ENCODE data around the gene UXS1. TPM values are rescaled to one million over a fixed set of nuclear protein-coding genes. Genes with fewer than 3 reads are reported as not detected.

UXS1 gene
- polyA plus RNA-seq, 3 donors, result 23.4 to 33.8 (median 29.3) TPM

DNA sequence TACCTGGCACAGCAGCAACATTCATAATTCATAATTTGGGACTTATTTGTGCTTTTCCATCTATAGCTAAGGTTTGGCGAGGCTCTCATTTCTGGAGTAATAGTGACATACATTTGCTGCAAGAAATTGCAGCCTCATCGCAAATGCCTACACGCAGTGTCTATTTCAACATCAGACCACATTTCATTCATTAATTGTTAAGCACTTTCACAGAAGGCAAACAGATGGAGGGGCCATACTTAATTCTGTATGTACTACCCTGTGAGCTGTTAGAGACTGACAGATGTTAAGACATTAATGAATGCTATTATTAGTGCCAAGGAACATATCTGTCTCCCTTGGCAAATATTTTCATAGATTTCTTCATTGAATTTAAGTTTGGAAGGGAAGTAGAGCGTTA, 125.7 kb downstream of the UXS1 start:
- Histone ChIP-seq H3K27me3 (ENCODE audit: control insufficient read depth in 2 of 2, insufficient read depth in 2 of 2, low read length in 2 of 2) (peaks cover 23 to 30% of the 10 kb centered on the region in 2 donors), H4K20me1 (ENCODE audit: insufficient read depth, low read length) (no peaks in the 10 kb centered on the region), H3K9me3 (replicated peaks in 1 of 2; ENCODE audit: control insufficient read depth in 1 of 2, insufficient read depth in 1 of 2, low read length in 2 of 2) (peaks cover 0 to 13% of the 10 kb centered on the region in 2 donors), H3K27ac (ENCODE audit: low read depth in 1 of 2, low read length in 2 of 2) (no peak overlapping the region), H3K4me3 (replicated peaks in 1 of 3; ENCODE audit: low read depth in 2 of 3, low read length in 3 of 3) (no peak overlapping the region), H3K36me3 (replicated peaks in 1 of 2; ENCODE audit: control insufficient read depth in 1 of 2, insufficient read depth in 2 of 2, low read length in 2 of 2) (no peaks in the 10 kb centered on the region), H3K4me1 (ENCODE audit: control insufficient read depth in 1 of 2, insufficient read depth in 2 of 2, low read length in 2 of 2) (peaks cover 3 to 9% of the 10 kb centered on the region in 2 donors), H3K4me2 (replicated peaks; ENCODE audit: extremely low read depth, low read length, poor library complexity, severe bottlenecking) (no peak overlapping the region), H2AFZ (ENCODE audit: insufficient read depth, low read depth, low read length, poor library complexity, severe bottlenecking) (no peak overlapping the region), H3K9ac (ENCODE audit: insufficient read depth, low read length, poor library complexity, severe bottlenecking) (no peak overlapping the region), H3K79me2 (ENCODE audit: insufficient read depth, low read length) (no peaks in the 10 kb centered on the region)
- Mint-ChIP-seq H3K4me3 (no peak overlapping the region), H3K36me3 (peaks cover 2 to 4% of the 10 kb centered on the region in 2 donors), H3K9me3 (peaks cover 0 to 14% (median 0%) of the 10 kb centered on the region in 7 donors), H3K27me3 (ENCODE audit: low read depth in 3 of 3) (peaks cover 41 to 48% (median 43%) of the 10 kb centered on the region in 3 donors), H3K27ac (no peak overlapping the region), H3K4me1 (peaks cover 14% of the 10 kb centered on the region)
- DNase-seq, result no peak
- WGBS (ENCODE audit: insufficient coverage), result no CpG with 5 or more reads among the region's 4 CpGs
- intact Hi-C loops (cut with micrococcal nuclease), result no loop called here
- TF ChIP-seq, protein P1, sequence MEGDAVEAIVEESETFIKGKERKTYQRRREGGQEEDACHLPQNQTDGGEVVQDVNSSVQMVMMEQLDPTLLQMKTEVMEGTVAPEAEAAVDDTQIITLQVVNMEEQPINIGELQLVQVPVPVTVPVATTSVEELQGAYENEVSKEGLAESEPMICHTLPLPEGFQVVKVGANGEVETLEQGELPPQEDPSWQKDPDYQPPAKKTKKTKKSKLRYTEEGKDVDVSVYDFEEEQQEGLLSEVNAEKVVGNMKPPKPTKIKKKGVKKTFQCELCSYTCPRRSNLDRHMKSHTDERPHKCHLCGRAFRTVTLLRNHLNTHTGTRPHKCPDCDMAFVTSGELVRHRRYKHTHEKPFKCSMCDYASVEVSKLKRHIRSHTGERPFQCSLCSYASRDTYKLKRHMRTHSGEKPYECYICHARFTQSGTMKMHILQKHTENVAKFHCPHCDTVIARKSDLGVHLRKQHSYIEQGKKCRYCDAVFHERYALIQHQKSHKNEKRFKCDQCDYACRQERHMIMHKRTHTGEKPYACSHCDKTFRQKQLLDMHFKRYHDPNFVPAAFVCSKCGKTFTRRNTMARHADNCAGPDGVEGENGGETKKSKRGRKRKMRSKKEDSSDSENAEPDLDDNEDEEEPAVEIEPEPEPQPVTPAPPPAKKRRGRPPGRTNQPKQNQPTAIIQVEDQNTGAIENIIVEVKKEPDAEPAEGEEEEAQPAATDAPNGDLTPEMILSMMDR (IDR thresholded peaks at IDR 0.05), result no peak

DNA sequence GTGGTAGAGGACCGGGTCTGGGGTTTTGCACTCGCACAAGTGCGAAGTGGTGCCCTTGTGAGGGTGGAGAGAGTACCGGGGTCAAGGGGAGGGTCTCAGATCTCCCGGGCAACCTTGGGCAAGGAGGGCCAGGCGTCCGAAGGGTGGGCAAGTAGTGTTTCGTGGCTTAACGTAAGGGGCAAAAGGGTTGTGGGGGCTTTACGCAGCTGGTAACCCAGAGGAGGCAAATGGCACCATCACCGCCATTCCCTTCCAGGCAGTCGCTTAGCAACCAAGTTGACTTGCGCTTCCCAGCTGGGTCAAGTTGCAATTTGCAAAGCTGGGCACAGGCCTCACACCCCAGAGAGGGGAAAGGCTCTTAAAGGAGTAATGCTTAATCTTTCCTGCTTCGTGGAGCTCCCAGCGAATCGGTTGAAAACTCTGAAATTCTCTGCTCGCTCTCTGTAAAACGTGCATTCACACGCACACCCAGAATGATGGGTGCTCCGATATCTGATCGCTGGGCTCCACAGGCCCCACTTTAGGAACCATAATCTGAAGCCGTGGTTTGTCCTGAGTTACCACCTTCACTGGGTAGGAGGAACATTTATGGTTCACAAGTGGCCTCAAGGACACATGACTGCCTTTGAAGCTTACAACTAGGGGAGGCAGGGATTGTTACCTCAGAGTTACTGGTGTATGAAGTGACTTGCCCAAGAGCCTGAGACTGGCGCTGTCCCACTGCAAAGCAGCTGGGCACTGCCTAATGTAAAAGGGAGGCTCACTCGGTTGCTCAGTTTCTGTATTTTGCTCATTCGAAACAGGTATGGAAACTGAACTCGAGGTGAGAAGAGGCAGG, 127.9 kb downstream of the UXS1 start:
- TF ChIP-seq, protein P1 (IDR thresholded peaks at IDR 0.05), result no peak
- Histone ChIP-seq H2AFZ (ENCODE audit: insufficient read depth, low read depth, low read length, poor library complexity, severe bottlenecking) (no peak overlapping the region), H3K9ac (ENCODE audit: insufficient read depth, low read length, poor library complexity, severe bottlenecking) (no peak overlapping the region), H3K9me3 (replicated peaks in 1 of 2; ENCODE audit: control insufficient read depth in 1 of 2, insufficient read depth in 1 of 2, low read length in 2 of 2) (peaks cover 0 to 13% of the 10 kb centered on the region in 2 donors), H3K36me3 (replicated peaks in 1 of 2; ENCODE audit: control insufficient read depth in 1 of 2, insufficient read depth in 2 of 2, low read length in 2 of 2) (no peaks in the 10 kb centered on the region), H3K4me1 (ENCODE audit: control insufficient read depth in 1 of 2, insufficient read depth in 2 of 2, low read length in 2 of 2) (peaks cover 3 to 9% of the 10 kb centered on the region in 2 donors), H3K4me3 (replicated peaks in 1 of 3; ENCODE audit: low read depth in 2 of 3, low read length in 3 of 3) (peak overlapping the region in 1 of 3 experiments; percentile 25), H3K4me2 (replicated peaks; ENCODE audit: extremely low read depth, low read length, poor library complexity, severe bottlenecking) (peak overlapping the region; percentile 41), H3K27me3 (ENCODE audit: control insufficient read depth in 2 of 2, insufficient read depth in 2 of 2, low read length in 2 of 2) (peaks cover 23 to 30% of the 10 kb centered on the region in 2 donors), H3K79me2 (ENCODE audit: insufficient read depth, low read length) (no peaks in the 10 kb centered on the region), H4K20me1 (ENCODE audit: insufficient read depth, low read length) (no peaks in the 10 kb centered on the region), H3K27ac (ENCODE audit: low read depth in 1 of 2, low read length in 2 of 2) (no peak overlapping the region)
- intact Hi-C loops (cut with micrococcal nuclease), result no loop called here
- Mint-ChIP-seq H3K4me1 (peaks cover 14% of the 10 kb centered on the region), H3K27me3 (ENCODE audit: low read depth in 3 of 3) (peaks cover 40 to 50% (median 41%) of the 10 kb centered on the region in 3 donors), H3K36me3 (peaks cover 2 to 4% of the 10 kb centered on the region in 2 donors), H3K9me3 (peaks cover 0 to 14% (median 0%) of the 10 kb centered on the region in 7 donors), H3K27ac (no peak overlapping the region), H3K4me3 (peak overlapping the region in 1 of 2 donors; percentile 79)
- WGBS (ENCODE audit: insufficient coverage), result 44% methylated on average over 25 of the region's 26 CpGs
- DNase-seq, result no peak

Measured in CD14-positive monocyte (primary cell).